ENCODE results near the gene PRKG1.
"Not testable (repeated sequence)": the region's sequence is repeated elsewhere in the genome, so short reads cannot be mapped to it uniquely, and the experiment has no call there.

The PRKG1 gene

GRCh38 chr10:51581196-51581595, 506.9 kb downstream of the PRKG1 start:
- DNase-seq; in situ Hi-C loops (cut with MboI; ENCODE audit: low pct_unique_long_range_greater_than_20kb, low sequenced_read_pairs): not testable (repeated sequence)

GRCh38 chr10:51583976-51584375, 509.7 kb downstream of the PRKG1 start:
- in situ Hi-C loops (cut with MboI; ENCODE audit: low pct_unique_long_range_greater_than_20kb, low sequenced_read_pairs) = no loop called here
- no peak for DNase-seq

- no peak for DNase-seq
- in situ Hi-C loops (cut with MboI; ENCODE audit: low pct_unique_long_range_greater_than_20kb, low sequenced_read_pairs) = no loop called here
Measured at GRCh38 chr10:51585742-51586141, 511.5 kb downstream of the PRKG1 start.

- in situ Hi-C loops (cut with MboI; ENCODE audit: low pct_unique_long_range_greater_than_20kb, low sequenced_read_pairs) = no loop called here
- no peak for DNase-seq
Measured at GRCh38 chr10:51588984-51589383, 514.7 kb downstream of the PRKG1 start.

- in situ Hi-C loops (cut with MboI; ENCODE audit: low pct_unique_long_range_greater_than_20kb, low sequenced_read_pairs) = no loop called here
- no peak for DNase-seq
Measured at GRCh38 chr10:51590818-51591217, 516.5 kb downstream of the PRKG1 start.

- in situ Hi-C loops (cut with MboI; ENCODE audit: low pct_unique_long_range_greater_than_20kb, low sequenced_read_pairs) = no loop called here
- no peak for DNase-seq
Measured at GRCh38 chr10:51596695-51597094, 522.4 kb downstream of the PRKG1 start.

- no peak for DNase-seq
- in situ Hi-C loops (cut with MboI; ENCODE audit: low pct_unique_long_range_greater_than_20kb, low sequenced_read_pairs) = no loop called here
Measured at GRCh38 chr10:51599647-51600046, 525.4 kb downstream of the PRKG1 start.

GRCh38 chr10:51602326-51602725, 528.0 kb downstream of the PRKG1 start:
- DNase-seq = no peak
- in situ Hi-C loops (cut with MboI; ENCODE audit: low pct_unique_long_range_greater_than_20kb, low sequenced_read_pairs) = no loop called here

GRCh38 chr10:51604579-51604978, 530.3 kb downstream of the PRKG1 start:
- in situ Hi-C loops (cut with MboI; ENCODE audit: low pct_unique_long_range_greater_than_20kb, low sequenced_read_pairs) = no loop called here
- no peak for DNase-seq

GRCh38 chr10:51606825-51607462, 532.7 kb downstream of the PRKG1 start:
- in situ Hi-C loops (cut with MboI; ENCODE audit: low pct_unique_long_range_greater_than_20kb, low sequenced_read_pairs) = no loop called here
- no peak for DNase-seq

GRCh38 chr10:51607463-51607835, 533.2 kb downstream of the PRKG1 start:
- no peak for DNase-seq
- in situ Hi-C loops (cut with MboI; ENCODE audit: low pct_unique_long_range_greater_than_20kb, low sequenced_read_pairs) = no loop called here

- in situ Hi-C loops (cut with MboI; ENCODE audit: low pct_unique_long_range_greater_than_20kb, low sequenced_read_pairs) = no loop called here
- no peak for DNase-seq
Measured at GRCh38 chr10:51608211-51608610, 533.9 kb downstream of the PRKG1 start.

GRCh38 chr10:51615764-51616298, 541.5 kb downstream of the PRKG1 start:
- DNase-seq = no peak
- in situ Hi-C loops (cut with MboI; ENCODE audit: low pct_unique_long_range_greater_than_20kb, low sequenced_read_pairs) = no loop called here

- in situ Hi-C loops (cut with MboI; ENCODE audit: low pct_unique_long_range_greater_than_20kb, low sequenced_read_pairs) = no loop called here
- no peak for DNase-seq
Measured at GRCh38 chr10:51617576-51618235, 543.4 kb downstream of the PRKG1 start.

- in situ Hi-C loops (cut with MboI; ENCODE audit: low pct_unique_long_range_greater_than_20kb, low sequenced_read_pairs) = no loop called here
Measured at GRCh38 chr10:51619365-51619764, 545.1 kb downstream of the PRKG1 start.

GRCh38 chr10:51620131-51620530, 545.8 kb downstream of the PRKG1 start:
- in situ Hi-C loops (cut with MboI; ENCODE audit: low pct_unique_long_range_greater_than_20kb, low sequenced_read_pairs) = no loop called here

More at GRCh38 chr10:51619365-51619764, 545.1 kb downstream of the PRKG1 start:
- no peak for DNase-seq

GRCh38 chr10:51624013-51624412, 549.7 kb downstream of the PRKG1 start:
- DNase-seq = no peak
- in situ Hi-C loops (cut with MboI; ENCODE audit: low pct_unique_long_range_greater_than_20kb, low sequenced_read_pairs) = no loop called here

More at GRCh38 chr10:51620131-51620530, 545.8 kb downstream of the PRKG1 start:
- DNase-seq = no peak

GRCh38 chr10:51629934-51630639, 555.8 kb downstream of the PRKG1 start:
- in situ Hi-C loops (cut with MboI; ENCODE audit: low pct_unique_long_range_greater_than_20kb, low sequenced_read_pairs) = no loop called here
- DNase-seq = no peak

- in situ Hi-C loops (cut with MboI; ENCODE audit: low pct_unique_long_range_greater_than_20kb, low sequenced_read_pairs) = no loop called here
- DNase-seq = no peak
Measured at GRCh38 chr10:51630640-51631005, 556.3 kb downstream of the PRKG1 start.

GRCh38 chr10:51635436-51635835, 561.1 kb downstream of the PRKG1 start:
- DNase-seq = no peak
- in situ Hi-C loops (cut with MboI; ENCODE audit: low pct_unique_long_range_greater_than_20kb, low sequenced_read_pairs) = no loop called here

Data from KBM-7 (cell line).